HL-60 (cell line): ENCODE measurements around the gene IGSF8.

Experiments
- CTCF ChIP-seq: IDR thresholded peaks from one replicate; pipeline ENCODE4 v1.5.1; 2011; ENCODE audit warnings: low read length, control low read depth, inconsistent platforms; ENCODE audit not compliant: insufficient read depth
- POLR2AphosphoS5 ChIP-seq: IDR thresholded peaks from 2 replicates; pipeline ENCODE4 v1.6.1; 2012; ENCODE audit warnings: low read depth
- REST ChIP-seq: IDR thresholded peaks from 2 replicates; pipeline ENCODE4 v1.6.1; 2012; ENCODE audit warnings: low read depth; ENCODE audit not compliant: insufficient replicate concordance
- SPI1 ChIP-seq: IDR thresholded peaks from 2 replicates; pipeline ENCODE4 v1.6.1; 2012; ENCODE audit warnings: low read depth, mild to moderate bottlenecking, borderline replicate concordance

- no peak for TF ChIP-seq CTCF
- TF ChIP-seq POLR2AphosphoS5, result no peak
- no peak for TF ChIP-seq REST
- no peak for TF ChIP-seq SPI1
These were observed 47.8 kb downstream of the IGSF8 start for GRCh38 chr1:160050619-160051018.
